Measurements from ENCODE around the gene ACAP3.

The ACAP3 gene

DNA sequence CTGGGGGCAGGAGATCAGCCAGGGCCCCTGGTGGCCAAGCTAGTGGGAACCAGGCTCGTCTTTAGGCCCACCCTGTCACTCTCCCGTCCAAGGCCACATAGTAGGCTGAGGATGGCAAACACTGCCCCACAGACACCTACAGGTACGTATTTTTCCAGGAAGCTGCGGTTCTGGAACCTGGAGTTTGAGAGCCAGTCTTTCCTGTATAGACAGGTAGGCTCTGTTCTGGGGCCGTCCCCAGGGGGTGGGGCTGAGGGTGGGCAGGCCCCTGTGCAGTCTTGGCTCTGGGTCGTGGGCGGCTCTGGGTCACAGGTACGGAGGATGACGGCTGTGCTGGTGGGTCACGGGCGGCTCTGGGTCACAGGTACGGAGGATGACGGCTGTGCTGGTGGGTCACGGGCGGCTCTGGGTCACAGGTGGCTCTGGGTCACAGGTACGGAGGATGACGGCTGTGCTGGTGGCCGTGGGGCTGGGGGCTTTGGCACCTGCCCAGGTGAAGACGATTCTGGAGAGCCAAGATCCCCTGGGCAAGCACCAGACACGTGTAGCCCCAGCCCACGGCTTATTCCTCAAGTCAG lies 2.8 kb upstream of the ACAP3 start:
- Histone ChIP-seq H3K14ac (ENCODE audit: low read length) (no peak overlapping the region), H2BK15ac (ENCODE audit: low read length) (no peak overlapping the region), H3K36me3 (replicated peaks in 1 of 2; ENCODE audit: control insufficient read depth in 2 of 2, insufficient read depth in 2 of 2, low read length in 2 of 2) (peaks cover 47 to 62% of the 10 kb centered on the region in 2 donors), H2BK12ac (ENCODE audit: low read length) (no peak overlapping the region), H3K27me3 (ENCODE audit: control insufficient read depth in 3 of 3, insufficient read depth in 3 of 3, low read depth in 1 of 3, low read length in 3 of 3) (peaks cover 0 to 2% (median 0%) of the 10 kb centered on the region in 3 experiments), H3K9me3 (replicated peaks in 1 of 2; ENCODE audit: control insufficient read depth in 2 of 2, insufficient read depth in 1 of 2, low read depth in 1 of 2, low read length in 2 of 2) (no peaks in the 10 kb centered on the region), H2AK5ac (ENCODE audit: low read depth, low read length) (no peak overlapping the region), H2AFZ (ENCODE audit: low read length) (no peak overlapping the region), H3K23ac (ENCODE audit: low read depth, low read length, poor library complexity) (peak overlapping the region; percentile 96), H3K4me2 (ENCODE audit: insufficient read depth, low read length, poor library complexity, severe bottlenecking) (no peak overlapping the region), H3K27ac (replicated peaks; ENCODE audit: low read length) (no peak overlapping the region), H4K8ac (ENCODE audit: low read depth, low read length) (no peak overlapping the region), H3K4me3 (ENCODE audit: low read length in 2 of 2) (no peak overlapping the region), H4K91ac (ENCODE audit: low read depth, low read length, poor library complexity) (no peak overlapping the region), H3K9ac (ENCODE audit: low read depth, low read length, poor library complexity) (no peak overlapping the region), H3K18ac (ENCODE audit: low read length) (no peak overlapping the region), H3K4me1 (ENCODE audit: control insufficient read depth in 2 of 2, insufficient read depth in 1 of 2, low read depth in 1 of 2, low read length in 2 of 2) (peaks cover 24 to 27% of the 10 kb centered on the region in 2 donors), H3K4ac (ENCODE audit: low read length) (no peak overlapping the region), H3K79me1 (ENCODE audit: low read depth, low read length) (peaks cover 26% of the 10 kb centered on the region), H2BK5ac (ENCODE audit: low read length) (no peak overlapping the region), H2BK120ac (ENCODE audit: low read depth, low read length) (no peak overlapping the region)
- WGBS, 2 donors (ENCODE audit: extremely low coverage in 2 of 2, insufficient read length in 2 of 2, insufficient replicate concordance in 1 of 2) = no CpG with 5 or more reads among the region's 21 CpGs
- DNase-seq (ENCODE audit: low spot score) = no peak

- Histone ChIP-seq H2BK120ac (ENCODE audit: low read depth, low read length) (no peak overlapping the region), H2AFZ (ENCODE audit: low read length) (no peak overlapping the region), H3K27me3 (ENCODE audit: control insufficient read depth in 3 of 3, insufficient read depth in 3 of 3, low read depth in 1 of 3, low read length in 3 of 3) (peaks cover 0 to 2% (median 0%) of the 10 kb centered on the region in 3 experiments), H4K91ac (ENCODE audit: low read depth, low read length, poor library complexity) (no peak overlapping the region), H3K4me2 (ENCODE audit: insufficient read depth, low read length, poor library complexity, severe bottlenecking) (no peak overlapping the region), H2BK15ac (ENCODE audit: low read length) (no peak overlapping the region), H3K27ac (replicated peaks; ENCODE audit: low read length) (no peak overlapping the region), H3K4me1 (ENCODE audit: control insufficient read depth in 2 of 2, insufficient read depth in 1 of 2, low read depth in 1 of 2, low read length in 2 of 2) (peaks cover 29% of the 10 kb centered on the region in 2 donors), H3K18ac (ENCODE audit: low read length) (no peak overlapping the region), H2BK12ac (ENCODE audit: low read length) (no peak overlapping the region), H2BK5ac (ENCODE audit: low read length) (no peak overlapping the region), H3K9me3 (replicated peaks in 1 of 2; ENCODE audit: control insufficient read depth in 2 of 2, insufficient read depth in 1 of 2, low read depth in 1 of 2, low read length in 2 of 2) (no peaks in the 10 kb centered on the region), H3K14ac (ENCODE audit: low read length) (no peak overlapping the region), H3K4ac (ENCODE audit: low read length) (no peak overlapping the region), H3K4me3 (ENCODE audit: low read length in 2 of 2) (peak overlapping the region in 1 of 2 donors; percentile 5), H2AK5ac (ENCODE audit: low read depth, low read length) (no peak overlapping the region), H3K79me1 (ENCODE audit: low read depth, low read length) (peaks cover 24% of the 10 kb centered on the region), H4K8ac (ENCODE audit: low read depth, low read length) (no peak overlapping the region), H3K36me3 (replicated peaks in 1 of 2; ENCODE audit: control insufficient read depth in 2 of 2, insufficient read depth in 2 of 2, low read length in 2 of 2) (peaks cover 45 to 58% of the 10 kb centered on the region in 2 donors), H3K9ac (ENCODE audit: low read depth, low read length, poor library complexity) (no peak overlapping the region), H3K23ac (ENCODE audit: low read depth, low read length, poor library complexity) (peak overlapping the region; percentile 96)
- no CpG with 5 or more reads among the region's 3 CpGs for WGBS, 2 donors (ENCODE audit: extremely low coverage in 2 of 2, insufficient read length in 2 of 2, insufficient replicate concordance in 1 of 2)
- DNase-seq (ENCODE audit: low spot score) = no peak
Measured at GRCh38 chr1:1310109-1310385, 2.3 kb upstream of the ACAP3 start.

DNA sequence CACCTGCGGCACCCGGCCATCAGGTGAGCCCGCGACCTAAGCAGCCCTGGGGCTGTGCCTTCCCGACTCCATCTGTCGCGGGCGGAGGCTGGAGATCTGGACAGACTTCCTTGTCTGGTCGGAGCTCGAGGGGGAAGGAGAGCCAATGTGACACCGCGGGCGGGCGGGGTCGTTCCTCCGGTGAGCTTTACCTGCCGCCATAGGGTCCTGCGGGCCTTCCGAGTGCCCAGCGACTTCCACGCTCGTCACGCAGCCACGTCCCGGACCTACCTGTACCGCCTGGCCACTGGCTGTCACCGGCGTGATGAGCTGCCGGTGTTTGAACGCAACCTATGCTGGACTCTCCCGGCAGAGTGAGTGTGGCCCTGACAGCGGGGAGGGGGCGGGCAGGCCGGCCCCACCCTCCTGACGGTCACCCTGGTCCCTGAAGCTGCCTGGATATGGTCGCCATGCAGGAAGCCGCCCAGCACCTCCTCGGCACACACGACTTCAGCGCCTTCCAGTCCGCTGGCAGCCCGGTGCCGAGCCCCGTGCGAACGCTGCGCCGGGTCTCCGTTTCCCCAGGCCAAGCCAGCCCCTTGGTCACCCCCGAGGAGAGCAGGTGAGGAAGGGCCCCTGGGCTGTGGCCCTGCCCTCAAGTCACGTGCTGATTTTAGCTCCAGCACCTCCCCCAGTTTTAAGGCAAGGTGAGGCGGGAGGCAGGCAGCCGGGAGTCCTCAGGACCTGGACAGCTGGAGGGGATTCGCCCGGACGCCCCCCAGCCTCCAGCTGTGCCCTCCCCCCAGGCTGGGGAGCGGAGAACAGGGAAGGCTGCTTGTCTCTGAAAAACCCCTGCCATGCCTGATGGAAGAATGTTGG lies 1.8 kb upstream of the ACAP3 start:
- Histone ChIP-seq H3K4me1 (ENCODE audit: control insufficient read depth in 2 of 2, insufficient read depth in 1 of 2, low read depth in 1 of 2, low read length in 2 of 2) (peaks cover 33 to 35% of the 10 kb centered on the region in 2 donors), H4K91ac (ENCODE audit: low read depth, low read length, poor library complexity) (no peak overlapping the region), H3K27me3 (ENCODE audit: control insufficient read depth in 3 of 3, insufficient read depth in 3 of 3, low read depth in 1 of 3, low read length in 3 of 3) (peaks cover 0 to 2% (median 0%) of the 10 kb centered on the region in 3 experiments), H3K79me1 (ENCODE audit: low read depth, low read length) (peaks cover 20% of the 10 kb centered on the region), H2AFZ (ENCODE audit: low read length) (no peak overlapping the region), H3K9ac (ENCODE audit: low read depth, low read length, poor library complexity) (peak overlapping the region; percentile 97), H2AK5ac (ENCODE audit: low read depth, low read length) (peak overlapping the region; percentile 98), H3K4ac (ENCODE audit: low read length) (no peak overlapping the region), H3K4me3 (ENCODE audit: low read length in 2 of 2) (peak overlapping the region; percentile 75 to 94), H3K27ac (replicated peaks; ENCODE audit: low read length) (no peak overlapping the region), H3K9me3 (replicated peaks in 1 of 2; ENCODE audit: control insufficient read depth in 2 of 2, insufficient read depth in 1 of 2, low read depth in 1 of 2, low read length in 2 of 2) (no peaks in the 10 kb centered on the region), H3K23ac (ENCODE audit: low read depth, low read length, poor library complexity) (peak overlapping the region; percentile 96), H2BK120ac (ENCODE audit: low read depth, low read length) (peak overlapping the region; percentile 61), H2BK12ac (ENCODE audit: low read length) (no peak overlapping the region), H4K8ac (ENCODE audit: low read depth, low read length) (peak overlapping the region; percentile 82), H3K14ac (ENCODE audit: low read length) (peak overlapping the region; percentile 17), H2BK15ac (ENCODE audit: low read length) (no peak overlapping the region), H3K36me3 (replicated peaks in 1 of 2; ENCODE audit: control insufficient read depth in 2 of 2, insufficient read depth in 2 of 2, low read length in 2 of 2) (peaks cover 39 to 52% of the 10 kb centered on the region in 2 donors), H2BK5ac (ENCODE audit: low read length) (peak overlapping the region; percentile 82), H3K4me2 (ENCODE audit: insufficient read depth, low read length, poor library complexity, severe bottlenecking) (peak overlapping the region; percentile 93), H3K18ac (ENCODE audit: low read length) (peak overlapping the region; percentile 98)
- no peak for DNase-seq (ENCODE audit: low spot score)
- no CpG with 5 or more reads among the region's 57 CpGs for WGBS, 2 donors (ENCODE audit: extremely low coverage in 2 of 2, insufficient read length in 2 of 2, insufficient replicate concordance in 1 of 2)

GRCh38 chr1:1308756-1309250 lies 1.1 kb upstream of the ACAP3 start:
- peaks cover 34 to 46% of the 10 kb centered on the region in 2 donors for H3K36me3 ChIP-seq (replicated peaks in 1 of 2; ENCODE audit: control insufficient read depth in 2 of 2, insufficient read depth in 2 of 2, low read length in 2 of 2)
- H3K4ac ChIP-seq (ENCODE audit: low read length) = no peak overlapping the region
- H3K27ac ChIP-seq (replicated peaks; ENCODE audit: low read length) = no peak overlapping the region
- peak overlapping the region; percentile 26 for H2BK15ac ChIP-seq (ENCODE audit: low read length)
- peaks cover 0 to 2% (median 0%) of the 10 kb centered on the region in 3 experiments for H3K27me3 ChIP-seq (ENCODE audit: control insufficient read depth in 3 of 3, insufficient read depth in 3 of 3, low read depth in 1 of 3, low read length in 3 of 3)
- peak overlapping the region; percentile 98 for H2AK5ac ChIP-seq (ENCODE audit: low read depth, low read length)
- peak overlapping the region; percentile 75 to 94 for H3K4me3 ChIP-seq (ENCODE audit: low read length in 2 of 2)
- no peak overlapping the region for H2BK12ac ChIP-seq (ENCODE audit: low read length)
- peak overlapping the region; percentile 61 for H2BK120ac ChIP-seq (ENCODE audit: low read depth, low read length)
- H3K14ac ChIP-seq (ENCODE audit: low read length) = peak overlapping the region; percentile 17
- H3K9ac ChIP-seq (ENCODE audit: low read depth, low read length, poor library complexity) = peak overlapping the region; percentile 97
- peaks cover 20% of the 10 kb centered on the region for H3K79me1 ChIP-seq (ENCODE audit: low read depth, low read length)
- H3K4me2 ChIP-seq (ENCODE audit: insufficient read depth, low read length, poor library complexity, severe bottlenecking) = peak overlapping the region; percentile 93
- peak overlapping the region; percentile 96 for H3K23ac ChIP-seq (ENCODE audit: low read depth, low read length, poor library complexity)
- peak overlapping the region; percentile 82 for H4K8ac ChIP-seq (ENCODE audit: low read depth, low read length)
- peak overlapping the region; percentile 98 for H3K18ac ChIP-seq (ENCODE audit: low read length)
- H3K4me1 ChIP-seq (ENCODE audit: control insufficient read depth in 2 of 2, insufficient read depth in 1 of 2, low read depth in 1 of 2, low read length in 2 of 2) = peaks cover 36 to 38% of the 10 kb centered on the region in 2 donors
- peak overlapping the region; percentile 96 for H2AFZ ChIP-seq (ENCODE audit: low read length)
- no peak overlapping the region for H4K91ac ChIP-seq (ENCODE audit: low read depth, low read length, poor library complexity)
- WGBS, 2 donors (ENCODE audit: extremely low coverage in 2 of 2, insufficient read length in 2 of 2, insufficient replicate concordance in 1 of 2) = no CpG with 5 or more reads among the region's 66 CpGs
- peak overlapping the region; percentile 82 for H2BK5ac ChIP-seq (ENCODE audit: low read length)
- no peaks in the 10 kb centered on the region for H3K9me3 ChIP-seq (replicated peaks in 1 of 2; ENCODE audit: control insufficient read depth in 2 of 2, insufficient read depth in 1 of 2, low read depth in 1 of 2, low read length in 2 of 2)
- DNase-seq (ENCODE audit: low spot score) = no peak

Data from neuronal stem cell (in vitro differentiated cells).